HEK293 (cell line): ENCODE results near the gene ASAH2.
A peak's percentile ranks its signal among the peaks of the same experiment; 100 is the strongest.

ENCODE experiments used
- CTCF ChIA-PET: fragments of 350-600 bp; formaldehyde crosslinking; extraction: SDS; loops from one replicate; lab custom pipeline; 2021; ENCODE audit warnings: antibody characterized with exemption; lab: Yijun Ruan, JAX
- POLR2A ChIA-PET: fragments of 300-600 bp; formaldehyde crosslinking; extraction: SDS; loops from one replicate; lab custom pipeline; 2020; ENCODE audit warnings: antibody characterized with exemption, inconsistent platforms; lab: Yijun Ruan, JAX
- H3K27ac ChIP-seq: fragments of 200-500 bp; sonication (Bioruptor generic); 2 replicates; pipeline ENCODE4 v1.5.1; 2014; ENCODE audit warnings: low read depth, low read length, control low read depth, inconsistent platforms; ENCODE audit errors: extremely low read depth
- H3K36me3 ChIP-seq, 2 experiments: fragments of 200-500 bp in 1 of 2; sonication (Bioruptor generic) in 1 of 2; 1 replicate in 1 of 2; 2 replicates in 1 of 2; pipeline ENCODE4 v1.5.1; 2014 to 2017; ENCODE audit warnings: inconsistent platforms in 2 of 2, low read length in 2 of 2; ENCODE audit not compliant: control insufficient read depth in 2 of 2, insufficient read depth in 1 of 2
- H3K4me1 ChIP-seq: fragments of 200-500 bp; sonication (Bioruptor generic); 2 replicates; pipeline ENCODE4 v1.5.1; 2014; ENCODE audit warnings: mild to moderate bottlenecking, low read length, inconsistent platforms; ENCODE audit not compliant: control insufficient read depth, insufficient read depth
- H3K4me3 ChIP-seq: 2 replicates; pipeline ENCODE4 v1.5.1; 2011; ENCODE audit warnings: low read depth, mild to moderate bottlenecking, control low read depth, low read length, moderate library complexity
- H3K9me3 ChIP-seq: fragments of 200-500 bp; sonication (Bioruptor generic); 2 replicates; pipeline ENCODE4 v1.5.1; 2014; ENCODE audit warnings: low read depth, low read length, inconsistent platforms; ENCODE audit not compliant: control insufficient read depth, insufficient read depth
- EGR2 ChIP-seq: fragments of 450-650 bp; formaldehyde crosslinking; IDR thresholded peaks from 2 replicates; pipeline ENCODE4 v1.5.1; 2016; ENCODE audit warnings: low read depth, missing biosample characterization, missing genetic modification characterization
- FEZF1 ChIP-seq: fragments of 450-650 bp; formaldehyde crosslinking; IDR thresholded peaks from 2 replicates; pipeline ENCODE4 v1.5.1; 2016; ENCODE audit warnings: missing biosample characterization, missing genetic modification characterization
- GLIS1 ChIP-seq: fragments of 450-650 bp; formaldehyde crosslinking; IDR thresholded peaks from 2 replicates; pipeline ENCODE4 v1.5.1; 2016; ENCODE audit warnings: missing biosample characterization, missing genetic modification characterization
- IKZF3 ChIP-seq: fragments of 450-650 bp; IDR thresholded peaks from 2 replicates; pipeline ENCODE4 v1.5.0; 2018; ENCODE audit warnings: missing biosample characterization, mild to moderate bottlenecking, missing genetic modification characterization, moderate library complexity
- PRDM4 ChIP-seq: fragments of 450-650 bp; formaldehyde crosslinking; IDR thresholded peaks from 2 replicates; pipeline ENCODE4 v1.5.1; 2017; ENCODE audit warnings: missing biosample characterization, missing genetic modification characterization
- PRDM6 ChIP-seq: fragments of 450-650 bp; formaldehyde crosslinking; IDR thresholded peaks from 2 replicates; pipeline ENCODE4 v1.5.1; 2017; ENCODE audit warnings: missing biosample characterization, missing genetic modification characterization
- RBAK ChIP-seq: fragments of 450-650 bp; formaldehyde crosslinking; IDR thresholded peaks from 2 replicates; pipeline ENCODE4 v1.5.1; 2016; ENCODE audit warnings: missing biosample characterization, missing genetic modification characterization
- WT1 ChIP-seq: fragments of 450-650 bp; formaldehyde crosslinking; IDR thresholded peaks from 2 replicates; pipeline ENCODE4 v1.5.1; 2016; ENCODE audit warnings: missing biosample characterization, missing genetic modification characterization
- ZBTB17 ChIP-seq: fragments of 450-650 bp; formaldehyde crosslinking; IDR thresholded peaks from 2 replicates; pipeline ENCODE4 v1.5.1; 2016; ENCODE audit warnings: missing biosample characterization, missing genetic modification characterization
- ZBTB6 ChIP-seq: fragments of 450-650 bp; formaldehyde crosslinking; IDR thresholded peaks from 2 replicates; pipeline ENCODE4 v1.5.1; 2017; ENCODE audit warnings: missing biosample characterization, missing genetic modification characterization
- ZBTB7A ChIP-seq: fragments of 450-650 bp; formaldehyde crosslinking; IDR thresholded peaks from 2 replicates; pipeline ENCODE4 v1.5.1; 2016; ENCODE audit warnings: low read depth, missing biosample characterization, missing genetic modification characterization
- ZFP3 ChIP-seq: fragments of 450-650 bp; formaldehyde crosslinking; IDR thresholded peaks from 2 replicates; pipeline ENCODE4 v1.5.1; 2016; ENCODE audit warnings: low read depth, missing biosample characterization, missing genetic modification characterization
- ZIC2 ChIP-seq: fragments of 450-650 bp; formaldehyde crosslinking; IDR thresholded peaks from 2 replicates; pipeline ENCODE4 v1.5.1; 2016; ENCODE audit warnings: missing biosample characterization, missing genetic modification characterization
- ZNF184 ChIP-seq: fragments of 450-650 bp; IDR thresholded peaks from 2 replicates; pipeline ENCODE4 v1.5.1; 2018; ENCODE audit warnings: missing biosample characterization, mild to moderate bottlenecking, missing genetic modification characterization
- ZNF19 ChIP-seq: fragments of 450-650 bp; formaldehyde crosslinking; IDR thresholded peaks from 2 replicates; pipeline ENCODE4; 2016; ENCODE audit warnings: missing biosample characterization, missing genetic modification characterization, low read depth
- ZNF211 ChIP-seq: fragments of 450-650 bp; formaldehyde crosslinking; IDR thresholded peaks from 2 replicates; pipeline ENCODE4 v1.5.1; 2016; ENCODE audit warnings: low read depth, missing biosample characterization, missing genetic modification characterization
- ZNF423 ChIP-seq: fragments of 450-650 bp; formaldehyde crosslinking; IDR thresholded peaks from 2 replicates; pipeline ENCODE4 v1.5.1; 2016; ENCODE audit warnings: missing biosample characterization, missing genetic modification characterization
- ZNF558 ChIP-seq: fragments of 450-650 bp; formaldehyde crosslinking; IDR thresholded peaks from 2 replicates; pipeline ENCODE4 v1.5.1; 2016; ENCODE audit warnings: missing biosample characterization, missing genetic modification characterization
- ZNF561 ChIP-seq: fragments of 450-650 bp; IDR thresholded peaks from 2 replicates; pipeline ENCODE4 v1.5.1; 2018; ENCODE audit warnings: missing biosample characterization, missing genetic modification characterization, borderline replicate concordance
- ZNF580 ChIP-seq: fragments of 450-650 bp; formaldehyde crosslinking; IDR thresholded peaks from 2 replicates; pipeline ENCODE4 v1.5.1; 2016; ENCODE audit warnings: missing biosample characterization, missing genetic modification characterization
- ZNF624 ChIP-seq: fragments of 450-650 bp; formaldehyde crosslinking; IDR thresholded peaks from 2 replicates; pipeline ENCODE4 v1.5.1; 2017; ENCODE audit warnings: missing biosample characterization, missing genetic modification characterization
- ZNF626 ChIP-seq: fragments of 450-650 bp; sonication (Bioruptor Pico); formaldehyde crosslinking; IDR thresholded peaks from 2 replicates; pipeline ENCODE4 v1.5.1; 2018; ENCODE audit warnings: missing biosample characterization, missing genetic modification characterization, inconsistent platforms
- ZNF658 ChIP-seq: fragments of 450-650 bp; formaldehyde crosslinking; IDR thresholded peaks from 2 replicates; pipeline ENCODE4; 2016; ENCODE audit warnings: missing biosample characterization, missing genetic modification characterization
- ZNF664 ChIP-seq: fragments of 450-650 bp; formaldehyde crosslinking; IDR thresholded peaks from 2 replicates; pipeline ENCODE4 v1.5.1; 2016; ENCODE audit warnings: missing biosample characterization, missing genetic modification characterization
- ZNF843 ChIP-seq: fragments of 450-650 bp; formaldehyde crosslinking; IDR thresholded peaks from 2 replicates; pipeline ENCODE4 v1.5.1; 2016; ENCODE audit warnings: missing biosample characterization, missing genetic modification characterization
- ZSCAN30 ChIP-seq: fragments of 450-650 bp; IDR thresholded peaks from 2 replicates; pipeline ENCODE4 v1.5.1; 2018; ENCODE audit warnings: missing biosample characterization, mild to moderate bottlenecking, missing genetic modification characterization, moderate library complexity
- TF ChIP-seq, protein P1 (sequence below): fragments of 450-650 bp; formaldehyde crosslinking; IDR thresholded peaks from 2 replicates; pipeline ENCODE4 v1.5.1; 2016; ENCODE audit warnings: missing biosample characterization, missing genetic modification characterization
- TF ChIP-seq, protein P2 (sequence below): fragments of 450-650 bp; formaldehyde crosslinking; IDR thresholded peaks from 2 replicates; pipeline ENCODE4 v1.5.1; 2017; ENCODE audit warnings: missing biosample characterization, missing genetic modification characterization
- TF ChIP-seq, protein P3 (sequence below): fragments of 450-650 bp; formaldehyde crosslinking; IDR thresholded peaks from 2 replicates; pipeline ENCODE4 v1.5.1; 2016; ENCODE audit warnings: missing biosample characterization, missing genetic modification characterization

The ASAH2 gene

DNA sequence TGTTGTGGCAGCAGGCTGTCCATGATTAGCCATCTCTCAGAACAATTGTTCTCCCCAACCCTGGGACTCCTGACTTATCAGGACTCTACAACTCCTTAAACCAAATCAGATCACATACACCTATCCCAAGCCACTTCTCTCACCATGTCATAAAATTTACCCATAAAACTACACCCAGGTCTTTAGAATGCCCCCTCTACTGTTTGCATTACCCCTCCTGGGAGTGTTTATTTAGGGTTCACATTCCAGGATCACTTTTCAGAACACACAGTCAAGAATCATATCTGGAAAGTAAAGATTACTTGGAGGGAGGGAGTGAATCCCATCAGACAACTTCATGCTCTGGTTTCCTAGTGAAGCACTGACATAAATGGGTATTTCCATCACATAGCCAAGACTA, 7.1 kb downstream of the ASAH2 start:
- peaks cover 10% of the 10 kb centered on the region; the same call in 1 of the 2 replicates for H3K4me1 ChIP-seq
- no peaks in the 10 kb centered on the region for H3K36me3 ChIP-seq
- TF ChIP-seq GLIS1 (tag by site-specific recombination): peak; percentile 99
- TF ChIP-seq, protein P1, sequence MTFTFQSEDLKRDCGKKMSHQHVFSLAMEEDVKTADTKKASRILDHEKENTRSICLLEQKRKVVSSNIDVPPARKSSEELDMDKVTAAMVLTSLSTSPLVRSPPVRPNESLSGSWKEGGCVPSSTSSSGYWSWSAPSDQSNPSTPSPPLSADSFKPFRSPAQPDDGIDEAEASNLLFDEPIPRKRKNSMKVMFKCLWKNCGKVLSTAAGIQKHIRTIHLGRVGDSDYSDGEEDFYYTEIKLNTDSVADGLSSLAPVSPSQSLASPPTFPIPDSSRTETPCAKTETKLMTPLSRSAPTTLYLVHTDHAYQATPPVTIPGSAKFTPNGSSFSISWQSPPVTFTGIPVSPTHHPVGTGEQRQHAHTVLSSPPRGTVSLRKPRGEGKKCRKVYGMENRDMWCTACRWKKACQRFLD (tag by site-specific recombination): no peak
- TF ChIP-seq PRDM4 (tag by site-specific recombination): 0 out of 2 replicates have a peak, but pooled peaks have one; percentile 31
- no peak for TF ChIP-seq ZNF211 (tag by site-specific recombination)
- TF ChIP-seq ZNF19 (tag by site-specific recombination): no peak
- 0 out of 2 replicates have a peak, but pooled peaks have one; percentile 17 for TF ChIP-seq ZNF423 (tag by site-specific recombination)
- TF ChIP-seq, protein P2, sequence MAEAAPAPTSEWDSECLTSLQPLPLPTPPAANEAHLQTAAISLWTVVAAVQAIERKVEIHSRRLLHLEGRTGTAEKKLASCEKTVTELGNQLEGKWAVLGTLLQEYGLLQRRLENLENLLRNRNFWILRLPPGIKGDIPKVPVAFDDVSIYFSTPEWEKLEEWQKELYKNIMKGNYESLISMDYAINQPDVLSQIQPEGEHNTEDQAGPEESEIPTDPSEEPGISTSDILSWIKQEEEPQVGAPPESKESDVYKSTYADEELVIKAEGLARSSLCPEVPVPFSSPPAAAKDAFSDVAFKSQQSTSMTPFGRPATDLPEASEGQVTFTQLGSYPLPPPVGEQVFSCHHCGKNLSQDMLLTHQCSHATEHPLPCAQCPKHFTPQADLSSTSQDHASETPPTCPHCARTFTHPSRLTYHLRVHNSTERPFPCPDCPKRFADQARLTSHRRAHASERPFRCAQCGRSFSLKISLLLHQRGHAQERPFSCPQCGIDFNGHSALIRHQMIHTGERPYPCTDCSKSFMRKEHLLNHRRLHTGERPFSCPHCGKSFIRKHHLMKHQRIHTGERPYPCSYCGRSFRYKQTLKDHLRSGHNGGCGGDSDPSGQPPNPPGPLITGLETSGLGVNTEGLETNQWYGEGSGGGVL (tag by site-specific recombination): peak; percentile 56
- no peak for TF ChIP-seq ZBTB6 (tag by site-specific recombination)
- no peak for TF ChIP-seq RBAK
- TF ChIP-seq ZBTB7A (tag by site-specific recombination): no peak
- TF ChIP-seq ZNF843 (tag by site-specific recombination): peak; percentile 74
- peak; percentile 71 for TF ChIP-seq FEZF1 (tag by site-specific recombination)
- 0 out of 2 replicates have a peak, but pooled peaks have one; percentile 32 for TF ChIP-seq PRDM6 (tag by site-specific recombination)
- TF ChIP-seq ZIC2 (tag by site-specific recombination): peak; percentile 31; the same call in 1 of the 2 replicates
- TF ChIP-seq ZSCAN30 (tag by site-specific recombination): 0 out of 2 replicates have a peak, but pooled peaks have one; percentile 8
- TF ChIP-seq ZNF658 (tag by site-specific recombination): no peak
- TF ChIP-seq, protein P3, sequence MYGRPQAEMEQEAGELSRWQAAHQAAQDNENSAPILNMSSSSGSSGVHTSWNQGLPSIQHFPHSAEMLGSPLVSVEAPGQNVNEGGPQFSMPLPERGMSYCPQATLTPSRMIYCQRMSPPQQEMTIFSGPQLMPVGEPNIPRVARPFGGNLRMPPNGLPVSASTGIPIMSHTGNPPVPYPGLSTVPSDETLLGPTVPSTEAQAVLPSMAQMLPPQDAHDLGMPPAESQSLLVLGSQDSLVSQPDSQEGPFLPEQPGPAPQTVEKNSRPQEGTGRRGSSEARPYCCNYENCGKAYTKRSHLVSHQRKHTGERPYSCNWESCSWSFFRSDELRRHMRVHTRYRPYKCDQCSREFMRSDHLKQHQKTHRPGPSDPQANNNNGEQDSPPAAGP (tag by site-specific recombination): 0 out of 2 replicates have a peak, but pooled peaks have one; percentile 32
- TF ChIP-seq ZNF558: no peak
- peak; percentile 78 for TF ChIP-seq ZFP3 (tag by site-specific recombination)
- TF ChIP-seq EGR2: no peak
- 0 out of 2 replicates have a peak, but pooled peaks have one; percentile 47 for TF ChIP-seq ZNF580 (tag by site-specific recombination)
- peak; percentile 91 for TF ChIP-seq ZNF561 (tag by site-specific recombination)
- peak; percentile 30; the same call in 1 of the 2 replicates for TF ChIP-seq ZBTB17 (tag by site-specific recombination)
- no peak for TF ChIP-seq IKZF3 (tag by site-specific recombination)
- TF ChIP-seq ZNF624: no peak
- TF ChIP-seq ZNF626 (tag by site-specific recombination): no peak
- TF ChIP-seq WT1 (tag by site-specific recombination): peak; percentile 47; the same call in 1 of the 2 replicates
- no peak for TF ChIP-seq ZNF664 (tag by site-specific recombination)
- no peak for TF ChIP-seq ZNF184 (tag by site-specific recombination)
- H3K27ac ChIP-seq: no peak overlapping the region
- H3K4me3 ChIP-seq: no peak overlapping the region
- POLR2A ChIA-PET: no interaction called here
- CTCF ChIA-PET: no interaction called here
- no peaks in the 10 kb centered on the region for H3K9me3 ChIP-seq
